MM.1S (cell line): ENCODE data around the gene ITGA5.
A peak's percentile ranks its signal among the peaks of the same experiment; 100 is the strongest.

Experiments
- DNase-seq: peaks from one replicate; pipeline ENCODE4 v3.0.0-alpha.2; 2015
- H2AFZ ChIP-seq: fragments of 300-600 bp; sonication (generic); 2 replicates; pipeline ENCODE4 v1.6.0; 2016; ENCODE audit warnings: antibody characterized with exemption, low read length
- H3F3A ChIP-seq: fragments of 300-600 bp; sonication (generic); 2 replicates; pipeline ENCODE4 v1.6.1; 2016; ENCODE audit warnings: mild to moderate bottlenecking, antibody characterized with exemption, low read length, moderate library complexity, mixed read lengths; ENCODE audit not compliant: insufficient read depth
- H3K27ac ChIP-seq: fragments of 300-600 bp; sonication (generic); 2 replicates; pipeline ENCODE4 v1.5.1; 2016; ENCODE audit warnings: mild to moderate bottlenecking, low read length
- H3K27me3 ChIP-seq: fragments of 300-600 bp; sonication (generic); replicated peaks from 2 replicates; pipeline ENCODE4 v1.6.0; 2016; ENCODE audit warnings: low read length; ENCODE audit not compliant: insufficient read depth
- H3K36me3 ChIP-seq: fragments of 300-600 bp; sonication (generic); replicated peaks from 2 replicates; pipeline ENCODE4 v1.6.1; 2016; ENCODE audit warnings: mild to moderate bottlenecking, low read length, mixed read lengths; ENCODE audit not compliant: insufficient read depth
- H3K4me1 ChIP-seq: fragments of 300-600 bp; sonication (generic); 2 replicates; pipeline ENCODE4 v1.6.1; 2016; ENCODE audit warnings: low read length, mixed read lengths
- H3K4me2 ChIP-seq: fragments of 300-600 bp; sonication (generic); 2 replicates; pipeline ENCODE4 v1.6.0; 2016; ENCODE audit warnings: low read depth, low read length
- H3K4me3 ChIP-seq: fragments of 300-600 bp; sonication (generic); 2 replicates; pipeline ENCODE4 v1.5.1; 2016; ENCODE audit warnings: low read length, mixed read lengths
- H3K79me2 ChIP-seq: fragments of 300-600 bp; sonication (generic); 2 replicates; pipeline ENCODE4 v1.6.1; 2016; ENCODE audit warnings: mixed run types, low read length, mixed read lengths
- H3K9ac ChIP-seq: fragments of 300-600 bp; sonication (generic); 2 replicates; pipeline ENCODE4 v1.6.1; 2016; ENCODE audit warnings: low read length, mixed read lengths
- H3K9me2 ChIP-seq: fragments of 300-600 bp; sonication (generic); replicated peaks from 2 replicates; pipeline ENCODE4 v1.6.1; 2016; ENCODE audit warnings: mild to moderate bottlenecking, low read length, mixed read lengths; ENCODE audit not compliant: insufficient read depth
- H3K9me3 ChIP-seq: fragments of 300-600 bp; sonication (generic); replicated peaks from 2 replicates; pipeline ENCODE4 v1.6.1; 2016; ENCODE audit warnings: mild to moderate bottlenecking, low read length, mixed read lengths; ENCODE audit not compliant: insufficient read depth
- H4K20me1 ChIP-seq: fragments of 300-600 bp; sonication (generic); 2 replicates; pipeline ENCODE4 v1.6.1; 2016; ENCODE audit warnings: mild to moderate bottlenecking, low read length, moderate library complexity, mixed read lengths; ENCODE audit not compliant: insufficient read depth
- CTCF ChIP-seq: fragments of 300-600 bp; sonication (generic); IDR thresholded peaks from 2 replicates; pipeline ENCODE4 v1.5.1; 2016; ENCODE audit warnings: antibody characterized with exemption, low read length, mixed read lengths
- EZH2 ChIP-seq: fragments of 300-600 bp; sonication (generic); optimal IDR thresholded peaks from 2 replicates; pipeline ENCODE3; 2017; ENCODE audit warnings: low read depth, mild to moderate bottlenecking, antibody characterized with exemption, low read length, mixed read lengths
- EZH2phosphoT487 ChIP-seq: fragments of 300-600 bp; sonication (generic); IDR thresholded peaks from 2 replicates; pipeline ENCODE4 v1.6.1; 2018; ENCODE audit warnings: antibody characterized with exemption, low read length

Gene ITGA5

GRCh38 chr12:54383041-54383609 is 35.9 kb downstream of the ITGA5 start:
- Histone ChIP-seq H3K4me2 (no peak overlapping the region), H3K79me2 (no peaks in the 10 kb centered on the region), H3K9me3 (no peaks in the 10 kb centered on the region), H3K4me1 (peaks cover 19% of the 10 kb centered on the region), H3F3A (peaks cover 5% of the 10 kb centered on the region), H2AFZ (no peak overlapping the region), H3K27ac (no peak overlapping the region), H3K9me2 (no peaks in the 10 kb centered on the region), H3K4me3 (no peak overlapping the region), H4K20me1 (no peaks in the 10 kb centered on the region), H3K9ac (no peak overlapping the region), H3K27me3 (peaks cover 6% of the 10 kb centered on the region), H3K36me3 (no peaks in the 10 kb centered on the region)
- TF ChIP-seq CTCF = no peak
- no peak for TF ChIP-seq EZH2
- TF ChIP-seq EZH2phosphoT487 = no peak
- DNase-seq = no peak

GRCh38 chr12:54381136-54381535 is 37.9 kb downstream of the ITGA5 start:
- no peak overlapping the region for H3K27ac ChIP-seq
- no peaks in the 10 kb centered on the region for H3K79me2 ChIP-seq
- H4K20me1 ChIP-seq = no peaks in the 10 kb centered on the region
- H3K9ac ChIP-seq = no peak overlapping the region
- no peak overlapping the region for H3K4me3 ChIP-seq
- H3K9me2 ChIP-seq = no peaks in the 10 kb centered on the region
- H3K9me3 ChIP-seq = no peaks in the 10 kb centered on the region
- H3K4me1 ChIP-seq = peaks cover 19% of the 10 kb centered on the region
- TF ChIP-seq EZH2 (no peak), EZH2phosphoT487 (no peak), CTCF (no peak)
- no peak overlapping the region for H2AFZ ChIP-seq
- peaks cover 5% of the 10 kb centered on the region for H3F3A ChIP-seq
- no peaks in the 10 kb centered on the region for H3K36me3 ChIP-seq
- no peak overlapping the region for H3K4me2 ChIP-seq
- no peak for DNase-seq
- H3K27me3 ChIP-seq = peaks cover 22% of the 10 kb centered on the region

GRCh38 chr12:54379398-54380201 is 39.5 kb downstream of the ITGA5 start:
- DNase-seq = peak; percentile 88
- peak overlapping the region; percentile 78 for H2AFZ ChIP-seq

More at GRCh38 chr12:54379398-54380201, 39.5 kb downstream of the ITGA5 start:
- Histone ChIP-seq H3K36me3 (no peaks in the 10 kb centered on the region), H3K4me1 (peaks cover 10% of the 10 kb centered on the region), H3K4me3 (peak overlapping the region; percentile 57), H3K27me3 (peaks cover 22% of the 10 kb centered on the region), H3K9me2 (no peaks in the 10 kb centered on the region), H4K20me1 (no peaks in the 10 kb centered on the region), H3K27ac (no peak overlapping the region), H3F3A (peaks cover 5% of the 10 kb centered on the region), H3K9ac (peak overlapping the region; percentile 10; the same call in 1 of the 2 replicates), H3K9me3 (no peaks in the 10 kb centered on the region), H3K79me2 (no peaks in the 10 kb centered on the region), H3K4me2 (peak overlapping the region; percentile 99)
- TF ChIP-seq EZH2phosphoT487 = no peak
- peak; percentile 100 for TF ChIP-seq CTCF
